SK-N-MC (cell line): ENCODE measurements around the gene KCNC4.

Experiments
- DNase-seq: peaks from one replicate; pipeline ENCODE4 v3.0.0-alpha.2; 2011; ENCODE audit warnings: low read depth, low spot score
- H3K27ac ChIP-seq: fragments of 200-600 bp; sonication (generic); 2 replicates; pipeline ENCODE4 v1.5.1; 2016; ENCODE audit warnings: mixed run types
- H3K36me3 ChIP-seq: fragments of 200-600 bp; sonication (generic); 2 replicates; pipeline ENCODE4 v1.6.1; 2017; ENCODE audit warnings: antibody characterized with exemption, low read length, mixed read lengths; ENCODE audit not compliant: insufficient read depth
- H3K4me3 ChIP-seq: fragments of 200-600 bp; sonication (generic); 2 replicates; pipeline ENCODE4 v1.5.1; 2016
- H3K9ac ChIP-seq: fragments of 200-600 bp; sonication (generic); 2 replicates; pipeline ENCODE4 v1.8.0; 2017; ENCODE audit warnings: mixed run types, mixed read lengths; ENCODE audit not compliant: insufficient read length
- H3K9me3 ChIP-seq: fragments of 200-600 bp; sonication (generic); 2 replicates; pipeline ENCODE4 v1.6.1; 2017; ENCODE audit warnings: low read depth, mild to moderate bottlenecking, antibody characterized with exemption, low read length, moderate library complexity, mixed read lengths
- EZH2 ChIP-seq: fragments of 200-600 bp; sonication (generic); IDR thresholded peaks from one replicate; pipeline ENCODE4 v1.6.1; 2017; ENCODE audit warnings: antibody characterized with exemption
- FOXP2 ChIP-seq: optimal IDR thresholded peaks from 2 replicates; pipeline ENCODE3; 2011; ENCODE audit warnings: mild to moderate bottlenecking, moderate library complexity; ENCODE audit not compliant: insufficient read depth; ENCODE audit errors: extremely low read length, control extremely low read depth
- POLR2AphosphoS5 ChIP-seq: IDR thresholded peaks from 2 replicates; pipeline ENCODE4 v1.6.1; 2012; ENCODE audit warnings: mild to moderate bottlenecking, low read depth, low read length, borderline replicate concordance

The KCNC4 gene

DNA sequence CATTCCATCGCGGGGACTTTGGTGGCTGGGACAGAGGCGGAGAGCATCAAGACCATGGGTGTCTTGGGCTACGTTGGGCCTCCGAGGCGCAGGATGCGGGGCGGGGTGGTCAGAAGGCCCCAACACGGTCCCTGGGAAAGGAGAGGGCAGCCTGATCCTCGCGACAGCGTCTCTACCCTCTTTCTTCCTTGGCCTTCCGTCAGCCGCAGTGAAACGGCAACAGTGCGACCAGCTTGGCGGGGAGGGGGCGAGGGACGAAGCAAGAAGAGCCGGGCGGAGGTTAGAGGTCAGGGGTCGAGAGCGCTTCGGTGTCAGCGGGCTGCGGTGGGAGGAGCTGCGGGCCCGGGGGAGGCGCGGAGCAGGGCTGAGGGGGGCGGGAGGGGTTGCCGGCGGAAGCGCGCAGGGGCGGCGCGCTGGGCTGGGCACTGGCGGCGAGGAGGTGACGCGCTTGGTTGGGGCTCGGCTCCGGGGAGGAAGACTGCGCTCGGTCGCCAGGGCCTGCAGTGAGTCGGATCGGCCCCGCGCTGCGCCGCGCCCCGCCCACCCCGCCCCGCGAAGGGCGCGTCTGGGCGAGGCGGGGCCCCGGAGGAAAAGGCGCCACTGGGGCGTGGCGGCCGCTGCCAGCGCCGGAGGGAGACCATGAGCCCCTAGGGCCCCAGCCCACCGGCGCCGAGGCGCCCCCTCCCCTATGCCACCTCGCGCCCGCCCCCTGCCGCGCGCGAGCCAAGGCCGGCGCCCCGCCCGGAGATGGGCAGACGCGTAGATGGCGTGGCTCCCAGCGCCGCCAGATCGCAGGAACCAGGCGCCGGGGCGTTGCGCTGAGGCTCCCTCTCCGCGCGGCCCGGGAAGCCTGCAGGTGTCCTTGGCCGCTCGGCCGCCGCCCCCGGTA is at the start of gene KCNC4:
KCNC4 (plus strand) TSS at position 600 of the 889 bp plus-strand sequence. CDS start 1,186 bp downstream, outside the sequence.
- DNase-seq, result no peak
- TF ChIP-seq FOXP2 (no peak), EZH2 (no peak), POLR2AphosphoS5 (0 out of 2 replicates have a peak, but pooled peaks have one; percentile 28)
- Histone ChIP-seq H3K9me3 (no peaks in the 10 kb centered on the region), H3K9ac (peak within 1 kb of the TSS; percentile 45), H3K27ac (no peak within 1 kb of the TSS), H3K4me3 (peak within 1 kb of the TSS; percentile 90), H3K36me3 (no peaks in the 10 kb centered on the region)

DNA sequence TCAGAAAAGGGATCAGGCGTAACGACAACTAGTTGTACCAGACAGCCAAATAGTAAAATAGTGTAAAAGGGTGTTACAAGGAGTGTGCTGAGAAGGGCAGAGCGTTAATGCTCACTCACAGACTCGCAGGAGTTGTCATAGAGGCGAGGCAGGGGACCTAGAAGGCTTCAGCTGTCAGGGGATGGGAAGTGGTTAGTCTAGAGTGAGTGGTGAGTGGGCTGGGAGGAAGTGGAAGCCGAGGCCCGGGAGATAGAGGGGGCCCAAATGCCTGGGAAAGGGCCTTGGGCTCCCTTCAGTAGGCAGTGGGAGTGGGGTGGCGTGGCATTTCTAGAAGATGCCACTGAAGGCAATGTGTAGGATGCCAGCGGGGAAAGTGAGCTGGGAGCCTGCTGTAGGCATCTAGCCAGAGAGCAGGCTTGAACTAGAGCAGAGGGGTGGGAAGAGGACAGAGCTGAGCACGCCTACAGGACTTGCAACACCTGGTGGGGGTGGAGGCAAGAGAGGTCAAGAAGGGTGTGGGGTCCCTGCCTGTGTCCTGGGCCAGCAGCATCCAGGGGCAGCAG is 49.5 kb upstream of the KCNC4 start:
- Histone ChIP-seq H3K27ac (no peak overlapping the region), H3K9me3 (no peaks in the 10 kb centered on the region), H3K4me3 (no peak overlapping the region), H3K9ac (no peak overlapping the region), H3K36me3 (no peaks in the 10 kb centered on the region)
- DNase-seq, result no peak
- no peak for TF ChIP-seq POLR2AphosphoS5
- no peak for TF ChIP-seq FOXP2
- TF ChIP-seq EZH2, result no peak

DNA sequence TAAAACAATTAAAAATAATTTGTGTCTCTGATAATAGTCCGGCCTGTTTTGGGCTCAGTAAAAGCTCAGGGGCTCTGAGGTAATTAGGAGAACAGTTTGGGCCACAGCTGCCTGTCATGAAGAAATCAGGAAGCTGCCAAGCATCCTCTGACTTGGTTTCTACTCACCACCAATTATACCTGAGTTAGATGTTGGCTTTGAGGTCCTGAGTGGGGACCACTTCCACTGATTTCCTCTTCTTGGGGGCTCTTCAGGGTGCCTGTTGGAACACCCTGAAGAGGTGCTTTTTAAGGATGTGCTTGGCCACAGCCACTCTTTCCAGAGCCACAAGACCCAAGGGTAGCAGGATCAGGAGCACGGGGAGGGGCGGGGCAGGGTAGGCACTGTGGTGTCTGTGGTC is 48.9 kb upstream of the KCNC4 start:
- Histone ChIP-seq H3K36me3 (no peaks in the 10 kb centered on the region), H3K9ac (no peak overlapping the region), H3K27ac (no peak overlapping the region), H3K4me3 (no peak overlapping the region), H3K9me3 (no peaks in the 10 kb centered on the region)
- no peak for DNase-seq
- TF ChIP-seq FOXP2 (no peak), EZH2 (no peak), POLR2AphosphoS5 (no peak)

DNA sequence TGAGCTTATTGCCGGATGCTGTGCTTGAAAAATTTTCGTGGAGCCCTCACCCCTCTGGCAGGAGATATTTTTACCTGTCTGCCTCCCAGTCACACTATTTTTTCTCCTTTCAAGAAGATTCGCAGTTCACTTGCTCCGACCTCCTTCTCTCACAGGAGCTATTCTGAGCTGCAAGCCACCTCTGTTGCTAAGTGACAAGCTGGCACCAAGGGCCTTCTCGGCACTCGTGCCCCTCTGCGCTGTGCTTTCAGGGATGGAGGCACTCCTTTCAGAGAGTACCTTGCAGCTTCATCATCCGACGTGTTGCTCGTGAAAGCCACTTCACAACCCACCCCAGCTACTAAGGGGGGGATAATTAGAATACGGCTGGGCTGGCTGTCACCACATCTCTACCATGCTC is 48.3 kb upstream of the KCNC4 start:
- no peak for DNase-seq
- Histone ChIP-seq H3K36me3 (no peaks in the 10 kb centered on the region), H3K9me3 (no peaks in the 10 kb centered on the region), H3K27ac (no peak overlapping the region), H3K4me3 (no peak overlapping the region), H3K9ac (no peak overlapping the region)
- TF ChIP-seq EZH2 (no peak), POLR2AphosphoS5 (no peak), FOXP2 (no peak)

DNA sequence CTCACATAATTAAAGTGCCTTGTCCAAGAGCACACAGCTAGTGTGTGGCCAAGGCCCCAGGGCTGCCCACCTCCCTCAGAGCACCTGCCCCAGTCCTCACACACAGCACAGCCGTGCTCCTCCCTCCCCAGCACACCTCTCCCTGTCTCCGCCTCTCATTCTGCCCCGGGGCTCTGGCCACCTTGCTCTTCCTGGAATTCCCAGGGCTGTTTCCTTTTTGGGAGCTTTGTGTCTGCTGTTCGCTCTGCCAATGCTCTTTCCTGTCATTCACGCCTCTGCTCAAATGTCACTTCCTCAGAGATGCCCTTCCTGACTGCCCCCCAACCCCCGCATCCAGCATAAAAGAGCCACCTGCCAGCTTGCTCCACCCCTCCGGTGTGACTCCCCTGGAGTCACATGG is 46.5 kb upstream of the KCNC4 start:
- Histone ChIP-seq H3K9ac (no peak overlapping the region), H3K4me3 (no peak overlapping the region), H3K36me3 (no peaks in the 10 kb centered on the region), H3K27ac (no peak overlapping the region), H3K9me3 (no peaks in the 10 kb centered on the region)
- TF ChIP-seq EZH2 (no peak), FOXP2 (no peak), POLR2AphosphoS5 (no peak)
- DNase-seq, result no peak

DNA sequence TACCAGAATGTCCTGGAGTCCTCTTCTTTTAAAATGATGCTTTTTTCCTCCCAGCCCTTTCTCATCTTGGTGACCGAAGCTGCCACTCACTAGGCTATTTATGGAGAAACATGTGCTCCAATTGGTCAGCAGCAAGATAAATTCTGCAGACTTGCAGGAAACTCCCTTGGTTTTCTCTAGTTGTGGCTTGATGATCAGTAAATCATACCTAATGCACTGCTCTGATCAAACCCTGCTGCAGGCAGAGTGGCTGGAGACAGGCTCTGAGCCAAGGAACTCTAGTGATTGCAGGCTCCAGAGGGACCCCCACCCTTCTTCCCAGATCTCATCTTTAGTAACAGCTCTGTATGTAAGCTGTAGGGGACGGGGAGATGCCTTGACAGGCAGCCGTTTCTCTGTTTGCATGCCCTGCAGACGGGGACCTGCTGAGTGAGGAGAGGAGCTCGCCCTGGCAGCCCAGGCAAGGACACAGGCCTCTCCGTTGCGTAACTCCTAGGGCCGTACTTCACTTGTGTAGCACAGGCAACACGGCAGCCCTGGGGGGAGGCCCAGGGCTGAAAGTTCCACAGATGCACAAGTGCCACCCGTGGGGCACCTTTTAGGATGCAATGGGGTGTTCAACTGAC is 45.3 kb upstream of the KCNC4 start:
- Histone ChIP-seq H3K4me3 (no peak overlapping the region), H3K9me3 (no peaks in the 10 kb centered on the region), H3K27ac (no peak overlapping the region), H3K9ac (no peak overlapping the region), H3K36me3 (no peaks in the 10 kb centered on the region)
- TF ChIP-seq POLR2AphosphoS5 (no peak), EZH2 (no peak), FOXP2 (no peak)
- no peak for DNase-seq

DNA sequence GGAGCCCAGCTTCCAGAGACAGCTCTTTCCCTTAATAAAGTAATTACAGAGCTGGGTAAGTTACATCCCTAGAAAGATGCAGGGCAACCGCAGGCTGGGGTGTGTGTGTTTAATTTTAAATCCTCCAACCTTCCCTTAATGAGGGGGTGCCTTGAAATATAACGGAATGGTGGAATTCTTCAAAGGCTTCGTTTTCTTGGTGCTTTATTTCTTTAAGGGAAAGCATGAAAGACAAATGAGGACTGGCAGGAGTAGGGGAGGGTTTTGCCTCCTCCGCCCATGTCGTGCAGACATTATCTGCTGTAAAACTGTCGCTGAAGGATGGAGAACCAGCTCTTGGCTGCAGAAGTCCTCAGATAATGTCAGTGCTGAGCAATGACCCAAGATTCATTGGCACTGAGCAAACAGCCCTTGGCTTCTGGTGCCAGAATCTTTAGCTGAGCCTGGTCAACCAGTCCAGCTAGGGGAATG is 44.3 kb upstream of the KCNC4 start:
- Histone ChIP-seq H3K27ac (no peak overlapping the region), H3K36me3 (no peaks in the 10 kb centered on the region), H3K9ac (no peak overlapping the region), H3K9me3 (no peaks in the 10 kb centered on the region), H3K4me3 (no peak overlapping the region)
- DNase-seq, result no peak
- TF ChIP-seq FOXP2 (no peak), POLR2AphosphoS5 (no peak), EZH2 (no peak)

- Histone ChIP-seq H3K27ac (no peak overlapping the region), H3K4me3 (no peak overlapping the region)
- TF ChIP-seq FOXP2, result no peak
- TF ChIP-seq POLR2AphosphoS5, result no peak
Observed at GRCh38 chr1:110166861-110167260, 43.3 kb upstream of the KCNC4 start.

More at GRCh38 chr1:110166861-110167260, 43.3 kb upstream of the KCNC4 start:
- Histone ChIP-seq H3K9me3 (no peaks in the 10 kb centered on the region), H3K36me3 (no peaks in the 10 kb centered on the region), H3K9ac (no peak overlapping the region)
- no peak for DNase-seq
